GM21515 (cell line): ENCODE data around the gene CA5A.
"Not testable (repeated sequence)": the region's sequence is repeated elsewhere in the genome, so short reads cannot be mapped to it uniquely, and the experiment has no call there.

Experiments used
- ATAC-seq: cut with Tn5 transposase; IDR thresholded peaks from one replicate; pipeline ENCODE4 v1.9.1; 2021; ENCODE audit not compliant: unreplicated experiment

CA5A gene

GRCh38 chr16:87949071-87949744 is 12.9 kb upstream of the CA5A start:
- ATAC-seq = no peak

- no peak for ATAC-seq
Observed at GRCh38 chr16:87948735-87949070, 12.4 kb upstream of the CA5A start.

GRCh38 chr16:87948119-87948545 is 11.8 kb upstream of the CA5A start:
- no peak for ATAC-seq

GRCh38 chr16:87947356-87948118 is 11.2 kb upstream of the CA5A start:
- no peak for ATAC-seq

GRCh38 chr16:87946596-87947347 is 10.4 kb upstream of the CA5A start:
- ATAC-seq = no peak

- ATAC-seq = no peak
Observed at GRCh38 chr16:87945351-87946042, 9.2 kb upstream of the CA5A start.

- ATAC-seq = no peak
Observed at GRCh38 chr16:87942680-87943079, 6.4 kb upstream of the CA5A start.

GRCh38 chr16:87939562-87940423 is 3.5 kb upstream of the CA5A start:
- ATAC-seq = no peak

- no peak for ATAC-seq
Observed at GRCh38 chr16:87938412-87938949, 2.2 kb upstream of the CA5A start.

- not testable (repeated sequence) for ATAC-seq
Observed at GRCh38 chr16:87937231-87937542, 858 bp upstream of the CA5A start.

- ATAC-seq = not testable (repeated sequence)
Observed at GRCh38 chr16:87936016-87936374, 334 bp downstream of the CA5A start.

- ATAC-seq = not testable (repeated sequence)
Observed at GRCh38 chr16:87934752-87935425, 1.4 kb downstream of the CA5A start.

GRCh38 chr16:87933140-87933495 is 3.2 kb downstream of the CA5A start:
- ATAC-seq = no peak

- not testable (repeated sequence) for ATAC-seq
Observed at GRCh38 chr16:87932475-87933139, 3.7 kb downstream of the CA5A start.

GRCh38 chr16:87931504-87931903 is 4.8 kb downstream of the CA5A start:
- no peak for ATAC-seq

- ATAC-seq = no peak
Observed at GRCh38 chr16:87930456-87930855, 5.9 kb downstream of the CA5A start.

GRCh38 chr16:87929986-87930385 is 6.3 kb downstream of the CA5A start:
- ATAC-seq = no peak

GRCh38 chr16:87927195-87927562 is 9.2 kb downstream of the CA5A start:
- no peak for ATAC-seq
